ENCODE data around the gene SELENOO. TPM values are rescaled to one million over a fixed set of nuclear protein-coding genes. Genes with fewer than 3 reads are reported as not detected.
A peak's percentile ranks its signal among the peaks of the same experiment; 100 is the strongest.

Gene SELENOO
- polyA plus RNA-seq, 1 of the 3 experiments (the other 2 are of a cell fraction) = 26.7 TPM

DNA sequence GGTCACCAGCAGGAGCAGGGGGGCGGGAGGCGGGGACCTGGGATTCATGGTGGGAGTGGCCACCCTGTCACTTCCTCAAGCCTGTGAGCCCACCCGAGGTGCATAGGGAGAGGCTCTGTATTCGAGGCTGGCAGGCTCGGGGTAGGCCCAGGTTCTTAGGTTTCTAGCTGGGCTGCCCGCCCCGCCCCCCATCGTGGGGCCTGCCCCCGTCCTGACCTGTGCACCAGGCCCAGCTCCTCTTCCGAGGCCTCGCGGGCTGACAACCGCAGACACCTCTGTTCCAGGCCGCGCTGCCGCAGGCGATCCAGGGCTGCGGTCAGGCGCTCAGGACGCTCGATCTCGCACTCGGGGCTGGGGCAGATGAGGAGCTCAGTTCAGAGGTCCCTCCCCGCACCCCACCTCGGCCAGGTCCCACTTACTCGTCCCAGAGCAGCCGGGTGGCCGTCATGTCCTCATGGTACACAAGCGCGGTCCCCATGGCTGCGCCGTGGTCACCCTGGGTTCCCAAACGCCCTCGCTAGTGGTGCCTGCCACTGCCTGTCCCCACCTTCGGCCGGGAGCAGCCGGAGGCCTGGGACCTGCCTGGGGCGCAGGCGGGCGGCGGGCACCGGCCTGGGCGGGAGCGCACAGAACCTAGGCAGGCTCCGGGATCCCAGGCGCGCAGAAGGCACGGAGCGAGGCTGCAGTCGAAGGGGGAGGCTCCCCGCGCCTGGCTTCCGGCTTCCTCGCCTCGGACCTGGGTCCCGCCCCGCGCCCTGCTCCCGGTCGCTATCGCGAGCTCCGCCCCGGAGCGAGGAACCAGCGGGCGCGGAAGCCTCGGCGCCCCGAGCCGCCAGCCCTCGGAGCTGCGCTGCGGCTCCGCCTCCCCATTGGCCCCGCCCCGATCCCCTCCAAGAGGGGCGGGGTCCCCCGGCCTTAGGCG, 50.0 kb downstream of the SELENOO start, which contains the start of gene HDAC10 (continued):
- TF ChIP-seq GATA2 (CRISPR knock-in tag; IDR thresholded peaks at IDR 0.05) = no peak
- no peak for TF ChIP-seq NRF1 (IDR thresholded peaks at IDR 0.05; ENCODE audit: low read depth, low read length)
- TF ChIP-seq SMC3 (IDR thresholded peaks at IDR 0.05; ENCODE audit: low read depth, low read length) = no peak
- no peak for TF ChIP-seq TCF12 (IDR thresholded peaks at IDR 0.05)
- TF ChIP-seq FOSL2 (IDR thresholded peaks at IDR 0.05; ENCODE audit: borderline replicate concordance, low read depth) = no peak; the same call in 1 of the 2 replicates
- TF ChIP-seq, protein P1, sequence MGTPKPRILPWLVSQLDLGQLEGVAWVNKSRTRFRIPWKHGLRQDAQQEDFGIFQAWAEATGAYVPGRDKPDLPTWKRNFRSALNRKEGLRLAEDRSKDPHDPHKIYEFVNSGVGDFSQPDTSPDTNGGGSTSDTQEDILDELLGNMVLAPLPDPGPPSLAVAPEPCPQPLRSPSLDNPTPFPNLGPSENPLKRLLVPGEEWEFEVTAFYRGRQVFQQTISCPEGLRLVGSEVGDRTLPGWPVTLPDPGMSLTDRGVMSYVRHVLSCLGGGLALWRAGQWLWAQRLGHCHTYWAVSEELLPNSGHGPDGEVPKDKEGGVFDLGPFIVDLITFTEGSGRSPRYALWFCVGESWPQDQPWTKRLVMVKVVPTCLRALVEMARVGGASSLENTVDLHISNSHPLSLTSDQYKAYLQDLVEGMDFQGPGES (IDR thresholded peaks at IDR 0.05; ENCODE audit: low read depth, low read length) = no peak
- no peak for TF ChIP-seq YY1 (IDR thresholded peaks at IDR 0.05; ENCODE audit: low read depth)
- no peak for TF ChIP-seq RAD21 (IDR thresholded peaks at IDR 0.05; ENCODE audit: low read length)
- TF ChIP-seq RFX5 (IDR thresholded peaks at IDR 0.05; ENCODE audit: low read length) = no peak
- peak; percentile 78; the same call in 1 of the 2 replicates for TF ChIP-seq ELF1 (IDR thresholded peaks at IDR 0.05)
- TF ChIP-seq, protein P2, sequence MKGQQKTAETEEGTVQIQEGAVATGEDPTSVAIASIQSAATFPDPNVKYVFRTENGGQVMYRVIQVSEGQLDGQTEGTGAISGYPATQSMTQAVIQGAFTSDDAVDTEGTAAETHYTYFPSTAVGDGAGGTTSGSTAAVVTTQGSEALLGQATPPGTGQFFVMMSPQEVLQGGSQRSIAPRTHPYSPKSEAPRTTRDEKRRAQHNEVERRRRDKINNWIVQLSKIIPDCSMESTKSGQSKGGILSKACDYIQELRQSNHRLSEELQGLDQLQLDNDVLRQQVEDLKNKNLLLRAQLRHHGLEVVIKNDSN (IDR thresholded peaks at IDR 0.05; ENCODE audit: borderline replicate concordance, low read depth) = no peak
- TF ChIP-seq MXI1 (IDR thresholded peaks at IDR 0.05; ENCODE audit: low read depth, low read length) = 0 out of 2 replicates have a peak, but pooled peaks have one; percentile 3
- TF ChIP-seq, protein P3, sequence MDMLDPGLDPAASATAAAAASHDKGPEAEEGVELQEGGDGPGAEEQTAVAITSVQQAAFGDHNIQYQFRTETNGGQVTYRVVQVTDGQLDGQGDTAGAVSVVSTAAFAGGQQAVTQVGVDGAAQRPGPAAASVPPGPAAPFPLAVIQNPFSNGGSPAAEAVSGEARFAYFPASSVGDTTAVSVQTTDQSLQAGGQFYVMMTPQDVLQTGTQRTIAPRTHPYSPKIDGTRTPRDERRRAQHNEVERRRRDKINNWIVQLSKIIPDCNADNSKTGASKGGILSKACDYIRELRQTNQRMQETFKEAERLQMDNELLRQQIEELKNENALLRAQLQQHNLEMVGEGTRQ (IDR thresholded peaks at IDR 0.05; ENCODE audit: borderline replicate concordance, low read depth, low read length) = no peak
- TF ChIP-seq, protein P4, sequence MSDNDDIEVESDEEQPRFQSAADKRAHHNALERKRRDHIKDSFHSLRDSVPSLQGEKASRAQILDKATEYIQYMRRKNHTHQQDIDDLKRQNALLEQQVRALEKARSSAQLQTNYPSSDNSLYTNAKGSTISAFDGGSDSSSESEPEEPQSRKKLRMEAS (IDR thresholded peaks at IDR 0.05; ENCODE audit: low read depth) = no peak; the same call in 1 of the 2 replicates
- TF ChIP-seq TEAD4 (IDR thresholded peaks at IDR 0.05; ENCODE audit: borderline replicate concordance, insufficient read depth) = no peak
- TF ChIP-seq, protein P5, sequence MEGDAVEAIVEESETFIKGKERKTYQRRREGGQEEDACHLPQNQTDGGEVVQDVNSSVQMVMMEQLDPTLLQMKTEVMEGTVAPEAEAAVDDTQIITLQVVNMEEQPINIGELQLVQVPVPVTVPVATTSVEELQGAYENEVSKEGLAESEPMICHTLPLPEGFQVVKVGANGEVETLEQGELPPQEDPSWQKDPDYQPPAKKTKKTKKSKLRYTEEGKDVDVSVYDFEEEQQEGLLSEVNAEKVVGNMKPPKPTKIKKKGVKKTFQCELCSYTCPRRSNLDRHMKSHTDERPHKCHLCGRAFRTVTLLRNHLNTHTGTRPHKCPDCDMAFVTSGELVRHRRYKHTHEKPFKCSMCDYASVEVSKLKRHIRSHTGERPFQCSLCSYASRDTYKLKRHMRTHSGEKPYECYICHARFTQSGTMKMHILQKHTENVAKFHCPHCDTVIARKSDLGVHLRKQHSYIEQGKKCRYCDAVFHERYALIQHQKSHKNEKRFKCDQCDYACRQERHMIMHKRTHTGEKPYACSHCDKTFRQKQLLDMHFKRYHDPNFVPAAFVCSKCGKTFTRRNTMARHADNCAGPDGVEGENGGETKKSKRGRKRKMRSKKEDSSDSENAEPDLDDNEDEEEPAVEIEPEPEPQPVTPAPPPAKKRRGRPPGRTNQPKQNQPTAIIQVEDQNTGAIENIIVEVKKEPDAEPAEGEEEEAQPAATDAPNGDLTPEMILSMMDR (IDR thresholded peaks at IDR 0.05) = no peak
- TF ChIP-seq, protein P6, sequence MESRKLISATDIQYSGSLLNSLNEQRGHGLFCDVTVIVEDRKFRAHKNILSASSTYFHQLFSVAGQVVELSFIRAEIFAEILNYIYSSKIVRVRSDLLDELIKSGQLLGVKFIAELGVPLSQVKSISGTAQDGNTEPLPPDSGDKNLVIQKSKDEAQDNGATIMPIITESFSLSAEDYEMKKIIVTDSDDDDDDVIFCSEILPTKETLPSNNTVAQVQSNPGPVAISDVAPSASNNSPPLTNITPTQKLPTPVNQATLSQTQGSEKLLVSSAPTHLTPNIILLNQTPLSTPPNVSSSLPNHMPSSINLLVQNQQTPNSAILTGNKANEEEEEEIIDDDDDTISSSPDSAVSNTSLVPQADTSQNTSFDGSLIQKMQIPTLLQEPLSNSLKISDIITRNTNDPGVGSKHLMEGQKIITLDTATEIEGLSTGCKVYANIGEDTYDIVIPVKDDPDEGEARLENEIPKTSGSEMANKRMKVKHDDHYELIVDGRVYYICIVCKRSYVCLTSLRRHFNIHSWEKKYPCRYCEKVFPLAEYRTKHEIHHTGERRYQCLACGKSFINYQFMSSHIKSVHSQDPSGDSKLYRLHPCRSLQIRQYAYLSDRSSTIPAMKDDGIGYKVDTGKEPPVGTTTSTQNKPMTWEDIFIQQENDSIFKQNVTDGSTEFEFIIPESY (IDR thresholded peaks at IDR 0.05; ENCODE audit: borderline replicate concordance, low read depth) = peak; percentile 93
